Medulla oblongata (tissue), 1 donor: ENCODE data around the gene MAPK8.
"Not testable (repeated sequence)": the region's sequence is repeated elsewhere in the genome, so short reads cannot be mapped to it uniquely, and the experiment has no call there.

Source experiments
- DNase-seq: peaks from one replicate; pipeline ENCODE4 v3.0.0-alpha.2; 2015; ENCODE audit errors: extremely low spot score

MAPK8 gene

DNA sequence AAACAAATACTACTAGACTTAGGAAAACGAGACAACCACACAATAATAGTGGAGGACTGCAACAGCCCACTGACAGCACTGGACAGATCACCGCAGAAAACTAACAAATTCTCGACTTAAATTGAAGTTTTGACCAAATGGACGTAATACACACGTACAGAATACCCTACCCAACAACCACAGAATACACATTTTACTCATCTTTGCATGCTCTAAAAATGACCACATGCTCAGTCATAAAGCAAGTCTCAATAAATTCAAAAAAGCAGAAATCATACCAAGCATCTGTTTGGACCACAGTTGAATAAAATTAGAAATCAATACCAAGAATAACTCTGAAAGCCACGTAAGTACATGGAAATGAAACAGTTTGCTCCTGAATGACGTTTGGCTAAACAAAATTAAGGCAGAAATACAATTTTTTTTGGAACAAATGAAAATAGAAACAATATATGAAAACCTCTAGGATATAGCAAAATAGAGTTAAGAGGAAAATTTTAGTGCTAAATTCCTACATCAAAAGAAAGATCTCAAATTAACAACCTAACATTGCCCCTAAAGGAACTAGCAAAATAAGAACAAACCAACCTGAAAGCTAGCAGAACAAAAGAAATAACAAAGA lies 30.6 kb downstream of the MAPK8 start:
- no peak for DNase-seq

DNA sequence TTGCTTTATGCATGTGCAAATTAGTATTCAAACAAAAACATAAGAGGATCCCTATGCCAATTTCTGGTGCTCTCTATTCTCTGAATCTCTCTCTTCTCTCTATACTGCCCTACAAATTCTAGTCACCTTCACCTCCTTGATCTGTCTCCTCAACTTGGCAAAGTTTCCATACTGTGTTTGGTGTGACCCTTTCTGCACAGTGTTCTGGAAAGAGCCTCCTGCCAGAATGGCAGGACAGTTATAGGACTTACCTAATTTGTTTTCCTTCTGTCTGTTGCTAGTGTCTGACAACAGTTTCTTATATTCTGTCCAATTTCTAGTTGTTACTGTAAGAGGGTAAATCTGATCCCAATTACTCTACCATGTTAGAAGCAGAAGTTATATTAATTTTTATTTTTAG lies 34.3 kb downstream of the MAPK8 start:
- no peak for DNase-seq

DNA sequence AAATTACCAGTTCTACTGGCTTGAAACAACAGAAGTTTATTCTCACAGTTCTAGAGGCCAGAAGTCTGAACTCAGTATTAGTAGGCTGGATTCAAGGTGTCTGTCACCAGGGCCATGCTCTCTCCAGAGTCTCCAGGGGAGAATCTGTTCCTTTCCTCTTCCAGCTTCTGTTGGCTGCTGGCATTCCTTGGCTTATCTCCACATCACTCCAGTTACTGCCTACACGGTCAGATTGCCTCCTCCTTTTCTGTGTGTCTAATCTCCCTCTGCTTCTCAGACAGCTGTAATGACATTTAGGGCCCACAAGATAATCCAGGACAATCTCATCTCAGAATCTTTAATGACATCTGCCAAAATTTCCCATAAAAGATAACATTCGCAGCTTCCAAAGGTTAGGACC lies 36.6 kb downstream of the MAPK8 start:
- DNase-seq = peak; percentile 14

DNA sequence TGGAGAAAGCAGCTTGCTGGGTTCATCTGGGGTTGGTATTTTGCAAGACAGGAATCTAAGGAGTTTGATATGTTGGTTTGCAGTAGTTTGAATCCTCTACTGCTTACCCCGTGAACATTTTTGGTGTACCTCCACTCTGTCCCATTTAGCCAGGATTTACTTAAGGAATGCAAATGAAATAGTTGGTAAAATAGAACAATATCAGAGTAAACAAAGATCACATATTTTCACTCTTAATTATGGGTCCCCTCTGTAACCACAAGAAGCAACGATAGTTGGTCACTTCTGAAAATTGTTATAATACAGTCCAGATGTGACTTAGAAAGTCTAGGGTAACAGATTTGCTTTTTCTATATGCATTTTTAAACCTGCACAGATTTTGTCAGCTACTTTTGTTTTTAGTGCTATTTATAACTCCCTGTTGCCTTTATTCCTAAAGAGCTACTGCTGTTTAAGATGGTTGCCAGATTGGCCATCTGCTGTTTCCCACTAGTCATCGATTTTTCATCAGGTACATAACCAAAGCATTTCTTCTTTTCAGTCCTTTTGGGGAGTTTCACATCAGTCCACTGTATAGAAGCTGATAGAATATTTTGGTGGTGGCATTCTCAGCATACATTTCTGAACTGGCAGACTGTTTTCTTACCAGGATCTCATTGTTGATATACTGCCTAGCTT lies 37.6 kb downstream of the MAPK8 start:
- DNase-seq = no peak

DNA sequence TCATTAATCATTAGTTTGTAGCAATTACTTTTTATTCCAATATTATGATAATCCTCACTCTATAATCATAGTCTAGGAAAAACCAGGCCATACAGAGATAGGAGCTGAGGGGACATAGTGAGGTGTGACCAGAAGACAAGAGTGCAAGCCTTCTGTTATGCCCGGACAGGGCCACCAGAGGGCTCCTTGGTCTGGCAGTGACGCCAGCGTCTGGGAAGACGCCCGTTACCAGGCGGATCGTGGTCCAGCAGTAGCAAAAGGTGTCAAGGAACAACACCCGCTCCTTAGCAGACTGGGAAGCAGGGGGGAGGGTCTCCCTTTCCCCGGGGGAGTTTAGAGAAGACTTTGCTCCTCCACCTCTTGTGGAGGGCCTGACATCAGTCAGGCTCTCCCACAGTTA lies 39.8 kb downstream of the MAPK8 start:
- not testable (repeated sequence) for DNase-seq

DNA sequence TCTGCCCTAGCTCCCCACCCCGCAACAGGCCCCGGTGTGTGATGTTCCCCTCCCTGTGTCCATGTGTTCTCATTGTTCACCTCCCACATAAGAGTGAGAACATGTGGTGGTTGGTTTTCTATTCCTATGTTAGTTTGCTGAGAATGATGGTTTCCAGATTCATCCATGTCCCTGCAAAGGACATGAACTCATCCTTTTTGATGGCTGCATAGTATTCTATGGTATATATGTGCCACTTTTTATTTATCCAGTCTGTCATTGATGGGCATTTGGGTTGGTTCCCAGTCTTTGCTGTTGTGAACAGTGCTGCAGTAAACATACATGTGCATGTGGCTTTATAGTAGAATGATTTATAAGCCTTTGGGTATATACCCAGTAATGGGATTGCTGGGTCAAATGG lies 41.1 kb downstream of the MAPK8 start:
- not testable (repeated sequence) for DNase-seq

DNA sequence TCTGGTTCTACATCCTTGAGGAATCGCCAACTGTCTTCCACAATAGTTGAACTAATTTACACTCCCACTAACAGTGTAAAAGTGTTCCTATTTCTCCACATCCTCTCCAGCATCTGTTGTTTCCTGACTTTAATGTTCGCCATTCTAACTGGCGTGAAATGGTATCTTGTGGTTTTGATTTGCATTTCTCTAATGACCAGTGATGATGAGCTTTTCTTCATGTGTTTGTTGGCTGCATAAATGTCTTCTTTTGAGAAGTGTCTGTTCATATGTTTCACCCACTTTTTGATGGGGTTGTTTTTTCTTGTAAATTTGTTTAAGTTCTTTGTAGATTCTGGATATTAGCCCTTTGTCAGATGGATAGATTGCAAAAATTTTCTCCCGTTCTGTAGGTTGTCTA lies 41.5 kb downstream of the MAPK8 start:
- DNase-seq = not testable (repeated sequence)

DNA sequence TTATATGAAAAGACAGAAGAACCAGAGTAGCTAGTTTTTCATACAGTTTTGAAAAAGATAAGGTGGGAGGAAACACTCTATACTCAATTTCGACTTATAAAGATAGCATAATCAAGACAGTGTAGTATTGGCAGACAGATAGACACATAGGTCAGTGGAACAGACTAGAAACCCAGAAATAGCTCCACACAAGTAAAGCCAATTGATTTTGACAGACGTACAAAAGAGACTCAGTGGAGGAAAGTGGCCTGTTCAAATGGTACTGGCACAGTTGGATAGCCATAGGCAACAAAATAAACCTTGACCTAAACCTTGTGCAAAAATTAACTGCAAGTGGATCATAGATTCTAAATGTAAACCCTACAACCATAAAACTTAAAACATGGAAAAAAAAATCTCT lies 46.8 kb downstream of the MAPK8 start:
- no peak for DNase-seq

DNA sequence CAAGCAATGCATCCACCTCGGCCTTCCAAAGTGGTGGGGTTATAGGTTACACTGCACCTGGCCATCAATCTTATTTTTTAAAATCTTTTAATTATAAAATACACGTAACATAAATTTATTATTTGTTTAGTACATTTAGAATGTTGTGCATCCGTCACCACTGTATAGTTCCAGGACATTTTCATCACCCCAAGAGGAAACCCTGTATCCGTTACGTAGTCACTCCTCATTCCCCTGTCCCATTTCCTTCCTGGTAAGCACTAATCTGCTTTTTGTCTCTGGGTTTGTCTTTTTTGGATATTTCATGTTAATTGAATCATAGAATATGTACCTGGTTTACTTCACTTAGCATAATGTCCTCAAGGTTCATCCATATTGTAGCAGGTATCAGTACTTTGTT lies 51.2 kb downstream of the MAPK8 start:
- no peak for DNase-seq

DNA sequence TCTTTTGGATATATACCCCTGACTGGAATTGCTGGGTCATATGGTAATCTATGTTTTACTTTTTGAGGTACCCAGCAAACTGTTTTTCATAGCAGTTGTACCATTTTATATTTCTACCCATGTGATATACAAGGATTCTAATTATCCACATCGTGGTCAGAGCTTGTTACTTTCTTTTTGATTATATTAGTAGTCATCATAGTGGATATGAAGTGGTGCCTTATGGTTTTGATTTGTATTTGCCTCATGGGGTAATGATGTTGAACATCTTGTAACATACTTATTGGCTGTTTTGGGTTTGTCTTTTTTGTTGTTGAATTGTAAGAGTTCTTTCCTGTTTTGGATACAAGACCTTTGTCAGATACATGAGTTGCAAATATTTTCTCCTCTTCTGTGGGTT lies 51.7 kb downstream of the MAPK8 start:
- DNase-seq = no peak

DNA sequence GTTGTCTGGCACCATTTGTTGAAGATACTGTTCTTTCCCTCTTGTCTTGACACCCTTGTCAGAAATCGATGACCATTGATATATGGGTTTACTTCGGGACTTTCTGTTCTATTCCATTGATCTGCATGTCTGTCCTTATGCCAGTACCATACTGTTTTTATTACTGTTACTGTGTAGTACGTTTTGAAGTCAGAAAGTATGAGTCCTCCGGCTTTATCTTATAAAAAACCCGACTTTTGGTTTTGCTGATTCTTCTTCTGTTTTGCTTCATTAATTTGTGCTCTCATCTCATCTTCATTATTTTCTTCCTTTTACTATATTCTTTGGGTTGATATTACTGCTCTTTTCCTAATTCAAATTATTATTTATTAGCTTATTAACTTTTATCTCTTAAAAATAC lies 52.4 kb downstream of the MAPK8 start:
- DNase-seq = no peak

DNA sequence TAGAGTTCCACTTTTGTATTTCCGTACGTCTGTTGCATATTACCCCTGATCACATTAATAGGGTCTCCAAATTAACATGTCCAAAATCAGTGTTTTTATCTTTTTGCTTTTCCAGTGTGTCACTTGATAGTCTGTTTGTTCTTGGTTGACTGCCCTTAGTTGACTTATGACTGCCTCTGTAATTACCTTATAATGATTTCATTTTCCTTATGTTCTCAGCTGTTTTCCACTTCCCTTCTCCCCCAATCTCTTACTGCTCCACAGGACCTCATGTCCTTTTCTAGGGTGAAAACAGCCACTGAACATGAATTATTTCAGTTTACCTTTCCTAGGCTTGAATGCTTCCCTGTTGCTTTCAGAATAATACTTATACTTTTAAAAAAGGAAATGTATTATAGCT lies 54.7 kb downstream of the MAPK8 start:
- DNase-seq = no peak

DNA sequence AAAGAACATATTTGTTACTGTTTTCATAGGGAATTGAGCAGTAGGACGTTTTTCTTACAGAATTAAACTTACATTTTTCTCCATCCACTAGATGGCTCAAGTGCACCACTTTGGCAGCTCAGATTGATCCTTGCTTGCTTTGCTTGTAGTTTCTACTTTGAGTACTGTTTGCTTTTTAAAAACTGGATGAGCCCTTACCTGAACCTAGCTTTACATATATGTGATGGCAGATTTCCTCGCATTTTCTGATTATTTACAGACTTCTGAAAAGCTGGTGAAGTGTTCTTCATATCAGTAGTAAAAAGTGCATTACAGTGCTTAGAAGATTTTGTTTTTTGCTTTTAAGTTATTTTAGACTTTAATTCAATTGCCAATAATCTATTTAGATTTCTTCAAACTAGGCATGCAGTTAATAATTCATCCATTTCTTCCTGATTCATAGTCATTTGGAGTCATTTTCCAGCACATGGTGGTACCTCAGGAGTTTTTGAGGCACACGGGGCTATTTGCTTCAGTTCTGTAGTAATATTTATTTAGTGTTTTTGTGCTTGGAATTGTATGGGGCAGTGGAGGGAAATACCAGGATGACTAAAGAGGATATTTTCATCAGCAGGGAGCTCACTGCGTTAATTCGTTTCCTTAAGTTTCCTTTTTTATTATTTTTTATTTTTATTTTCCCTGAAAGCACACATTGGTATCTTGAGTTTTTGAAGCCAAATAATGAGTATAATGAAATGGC lies 57.3 kb downstream of the MAPK8 start:
- peak; percentile 87 for DNase-seq

DNA sequence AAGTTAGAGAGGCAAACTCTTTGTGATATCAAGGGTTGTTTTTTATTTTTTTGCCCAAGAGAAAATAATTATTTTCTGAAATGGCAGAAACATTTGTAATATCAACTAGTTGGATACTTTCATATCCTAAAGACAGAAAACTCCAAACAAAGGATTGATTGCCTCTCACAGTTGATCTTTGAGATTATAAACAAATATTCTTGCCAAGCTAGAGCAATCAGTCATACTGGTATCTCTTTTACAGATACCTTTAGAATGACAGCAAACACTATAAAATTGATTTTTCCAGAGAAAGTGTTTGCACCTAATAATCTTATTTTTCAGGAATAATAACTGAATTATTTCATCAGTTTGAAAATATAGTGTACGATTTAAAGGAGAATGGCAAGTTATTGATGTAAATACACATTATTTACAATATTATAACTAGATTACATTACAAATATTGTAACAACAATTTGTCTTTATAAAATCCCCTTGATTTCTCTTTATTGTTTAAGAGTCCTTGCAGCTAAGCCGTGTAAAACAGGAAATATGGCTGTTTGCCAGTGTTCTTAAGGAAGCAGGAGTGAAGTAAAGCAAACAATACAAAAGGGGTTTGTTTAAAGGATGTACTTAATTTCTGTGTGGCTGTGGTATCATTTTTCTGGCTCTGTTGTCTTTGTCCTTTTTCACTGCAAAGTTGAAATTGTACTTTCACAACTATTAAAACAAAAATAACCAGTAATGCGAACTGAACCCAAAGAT lies 58.4 kb downstream of the MAPK8 start:
- peak; percentile 47 for DNase-seq

DNA sequence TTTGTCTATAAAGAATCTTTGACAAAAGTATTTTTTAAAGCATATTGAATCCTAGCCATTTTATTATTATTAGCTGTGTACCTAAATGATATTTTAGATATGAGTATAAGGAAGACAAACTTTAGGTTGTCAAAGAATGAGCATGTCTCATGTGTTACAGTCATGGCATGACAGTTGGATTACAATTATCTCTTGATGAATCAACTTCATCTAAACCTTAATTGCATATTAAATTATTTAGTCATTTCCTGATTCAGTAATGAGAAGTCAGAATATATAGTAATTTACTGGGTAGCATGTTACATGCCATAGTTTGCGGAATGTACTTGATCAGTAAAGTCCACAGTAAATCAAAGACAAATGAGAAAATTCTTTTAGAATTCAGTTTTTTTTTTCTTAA lies 59.2 kb downstream of the MAPK8 start:
- DNase-seq = no peak

DNA sequence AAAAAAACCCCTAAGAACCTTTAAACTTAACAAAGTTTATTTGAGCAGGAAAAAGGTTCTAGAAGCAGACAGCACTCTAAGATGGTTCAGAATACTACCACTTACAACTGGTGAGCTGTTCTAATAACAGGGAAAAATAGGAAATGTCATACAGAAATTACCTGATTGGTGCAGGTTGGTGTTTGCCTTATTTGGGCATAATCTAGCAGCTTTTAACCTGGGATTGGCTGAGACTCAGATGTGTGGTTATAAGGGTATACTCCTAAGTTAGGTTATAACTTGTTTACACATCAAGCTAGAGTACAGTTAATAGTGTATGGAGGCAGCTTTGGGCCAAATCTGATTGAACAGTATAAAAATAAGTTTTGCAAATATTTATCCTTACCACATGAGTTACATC lies 59.8 kb downstream of the MAPK8 start:
- DNase-seq = no peak

DNA sequence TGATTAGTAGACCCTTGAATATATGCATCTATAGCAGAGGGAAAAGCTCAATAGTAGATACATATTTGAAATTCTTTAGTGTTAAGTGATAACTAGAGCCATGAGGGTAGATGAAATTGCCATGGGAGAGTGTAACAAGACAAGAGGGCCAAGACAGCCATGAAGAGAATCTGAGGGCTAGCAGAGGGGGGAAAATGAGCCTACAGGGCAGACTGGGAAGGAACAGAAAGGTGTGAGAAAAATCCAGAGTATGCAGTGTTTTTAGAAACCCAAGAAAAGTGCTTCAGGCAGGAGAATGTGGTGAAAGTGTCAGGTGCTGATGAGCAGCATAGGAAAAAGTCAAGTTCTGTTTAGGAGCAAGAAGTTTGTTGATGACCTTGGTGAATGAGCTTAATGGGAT lies 63.0 kb downstream of the MAPK8 start:
- DNase-seq = no peak

DNA sequence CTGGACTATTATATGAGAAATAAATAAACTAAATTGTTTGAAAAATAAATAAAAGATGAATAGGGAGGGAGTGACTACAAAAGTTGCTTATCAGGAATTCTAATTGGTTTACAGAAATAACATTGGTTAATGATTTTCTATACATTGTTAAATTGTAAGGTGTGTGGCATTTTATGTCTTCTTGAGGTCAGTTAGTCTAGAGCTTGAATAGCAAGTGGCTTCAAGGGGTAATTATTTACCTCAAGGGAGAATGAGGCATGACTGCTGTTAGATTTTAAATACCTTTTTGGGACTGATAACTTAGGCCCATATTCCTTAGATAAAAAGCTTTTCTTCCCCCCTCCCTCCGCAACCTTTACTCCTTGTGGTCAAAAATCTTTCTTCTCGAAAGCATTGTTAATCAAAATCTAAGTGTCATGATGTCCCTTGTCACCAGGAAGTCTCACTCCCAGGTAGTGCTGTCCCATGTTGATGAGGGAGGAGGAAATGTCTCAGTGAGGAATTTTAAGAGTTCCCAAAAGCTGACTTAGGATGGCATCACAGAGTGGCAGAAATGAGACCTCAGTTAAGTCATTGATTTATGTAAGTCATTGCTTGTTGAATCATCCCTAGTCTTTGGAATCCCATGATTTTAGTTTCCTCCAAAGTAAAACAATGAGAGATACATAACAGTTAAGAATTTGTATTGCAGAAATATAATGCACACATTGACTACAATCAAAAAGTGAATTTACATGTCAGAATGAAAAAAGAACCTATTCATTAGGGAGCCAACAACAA lies 71.5 kb downstream of the MAPK8 start:
- DNase-seq = no peak

DNA sequence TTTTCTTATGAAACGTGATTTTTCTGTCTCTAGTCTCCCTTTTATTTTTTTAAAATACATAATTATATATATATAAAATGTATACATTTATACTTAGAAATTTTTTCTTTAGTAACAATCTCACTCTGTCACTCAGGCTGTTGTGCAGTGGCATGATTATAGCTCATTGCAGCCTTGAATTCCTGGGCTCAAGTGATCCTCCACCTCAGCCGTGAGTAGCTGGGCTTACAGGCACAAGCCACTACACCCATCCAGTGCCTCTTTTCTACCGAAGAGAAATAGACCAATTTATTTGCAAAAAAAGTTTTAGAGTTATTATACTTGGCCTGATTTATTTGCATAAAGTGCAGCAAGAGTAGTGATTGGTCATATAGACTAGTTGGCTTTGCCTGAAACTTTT lies 72.2 kb downstream of the MAPK8 start:
- DNase-seq = no peak

DNA sequence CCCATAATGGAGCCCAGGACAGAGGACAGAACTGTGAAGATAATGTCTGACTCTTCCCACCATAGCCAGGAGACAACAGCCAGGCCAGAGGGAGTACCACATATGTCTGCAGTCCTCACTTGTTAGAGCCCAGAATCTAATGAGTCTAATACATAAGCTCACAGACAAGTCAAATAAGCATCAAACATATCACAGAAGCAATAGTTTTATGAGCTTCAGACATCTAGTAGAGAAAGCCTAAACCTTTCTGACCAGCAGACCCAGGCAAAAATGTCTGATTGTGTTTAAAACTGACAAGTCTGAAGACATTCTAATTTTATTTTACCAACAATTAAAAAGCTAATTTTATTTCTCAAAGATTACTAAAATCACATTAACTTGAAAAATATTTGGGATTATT lies 75.5 kb downstream of the MAPK8 start:
- no peak for DNase-seq

DNA sequence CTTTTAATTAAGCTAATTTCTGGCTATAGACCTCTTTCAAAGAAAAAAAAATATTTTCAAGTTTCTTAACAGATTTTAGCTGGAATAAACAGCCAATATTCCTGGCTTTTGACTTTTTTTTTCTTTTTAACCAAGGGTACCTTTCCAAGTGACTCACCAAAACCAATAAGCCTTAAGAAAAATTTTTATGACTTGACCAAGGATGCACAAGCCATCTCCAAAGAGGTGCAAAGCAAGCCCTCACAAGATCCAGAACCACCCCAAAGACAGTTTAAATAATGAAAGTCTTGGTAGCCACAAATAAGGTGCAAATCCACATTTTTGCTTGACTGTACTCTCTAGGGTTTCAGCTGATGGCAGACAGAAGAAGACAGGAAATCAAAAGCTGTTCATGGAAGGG lies 76.5 kb downstream of the MAPK8 start:
- no peak for DNase-seq

DNA sequence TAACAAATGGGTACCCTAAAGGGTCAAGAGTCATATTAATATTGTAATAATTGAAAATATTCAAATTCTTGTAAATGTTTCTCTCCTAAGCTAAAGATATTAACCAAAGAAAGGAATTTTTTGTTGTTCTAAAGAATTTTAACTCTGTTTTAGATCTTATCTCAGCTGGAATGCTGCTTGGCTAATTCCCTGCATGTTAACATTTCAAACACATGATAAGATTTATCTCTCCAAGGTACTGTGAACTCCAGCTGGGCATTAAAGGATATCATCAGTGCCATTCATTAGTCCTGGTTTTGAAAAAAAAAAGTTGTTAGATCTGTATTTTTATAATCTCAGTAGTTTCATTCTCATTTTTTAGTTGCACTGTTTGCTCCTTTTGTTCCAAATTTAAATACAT lies 76.9 kb downstream of the MAPK8 start:
- no peak for DNase-seq
